EL (cell line): ENCODE results near the gene RGS9.
"Not testable (repeated sequence)": the region's sequence is repeated elsewhere in the genome, so short reads cannot be mapped to it uniquely, and the experiment has no call there.

Experiments
- DNase-seq: peaks from one replicate; pipeline ENCODE4 v3.0.0-alpha.2; 2016

Gene RGS9

GRCh38 chr17:65137021-65137939, at the start of gene RGS9:
Gene RGS9 (plus strand): TSS chr17:65137370. CDS start chr17:65137541, 171 bp downstream.
- DNase-seq, result peak; percentile 69

- peak; percentile 48 for DNase-seq
Measured at GRCh38 chr17:65088621-65089360, 48.4 kb upstream of the RGS9 start.

GRCh38 chr17:65092262-65092661, 44.9 kb upstream of the RGS9 start:
- DNase-seq, result no peak

- DNase-seq, result not testable (repeated sequence)
Measured at GRCh38 chr17:65092721-65093356, 44.3 kb upstream of the RGS9 start.

- no peak for DNase-seq
Measured at GRCh38 chr17:65093930-65094329, 43.2 kb upstream of the RGS9 start.

- DNase-seq, result no peak
Measured at GRCh38 chr17:65095465-65095864, 41.7 kb upstream of the RGS9 start.

- DNase-seq, result not testable (repeated sequence)
Measured at GRCh38 chr17:65096382-65096781, 40.8 kb upstream of the RGS9 start.

- no peak for DNase-seq
Measured at GRCh38 chr17:65097110-65097509, 40.1 kb upstream of the RGS9 start.

- no peak for DNase-seq
Measured at GRCh38 chr17:65099475-65099874, 37.7 kb upstream of the RGS9 start.

GRCh38 chr17:65099941-65100315, 37.2 kb upstream of the RGS9 start:
- peak; percentile 71 for DNase-seq

- DNase-seq, result peak; percentile 74
Measured at GRCh38 chr17:65100316-65101140, 36.6 kb upstream of the RGS9 start.

GRCh38 chr17:65101371-65101770, 35.8 kb upstream of the RGS9 start:
- no peak for DNase-seq

- no peak for DNase-seq
Measured at GRCh38 chr17:65102235-65102634, 34.9 kb upstream of the RGS9 start.

GRCh38 chr17:65102788-65103187, 34.4 kb upstream of the RGS9 start:
- DNase-seq, result peak; percentile 39

GRCh38 chr17:65103431-65103830, 33.7 kb upstream of the RGS9 start:
- no peak for DNase-seq

- DNase-seq, result peak; percentile 43
Measured at GRCh38 chr17:65103896-65104295, 33.3 kb upstream of the RGS9 start.

GRCh38 chr17:65104541-65104940, 32.6 kb upstream of the RGS9 start:
- no peak for DNase-seq

- DNase-seq, result no peak
Measured at GRCh38 chr17:65104973-65105372, 32.2 kb upstream of the RGS9 start.

- DNase-seq, result no peak
Measured at GRCh38 chr17:65108152-65108551, 29.0 kb upstream of the RGS9 start.

GRCh38 chr17:65109543-65109942, 27.6 kb upstream of the RGS9 start:
- no peak for DNase-seq

GRCh38 chr17:65109990-65110680, 27.0 kb upstream of the RGS9 start:
- DNase-seq, result peak; percentile 26

- no peak for DNase-seq
Measured at GRCh38 chr17:65115839-65116238, 21.3 kb upstream of the RGS9 start.
